GM19193 (cell line): ENCODE results near the gene SPATA3.

Experiments used
- POLR2A ChIP-seq: IDR thresholded peaks from 4 replicates; pipeline ENCODE4 v1.6.1; 2011; ENCODE audit not compliant: insufficient read depth, insufficient read length; ENCODE audit errors: extremely low read depth

Gene SPATA3

DNA sequence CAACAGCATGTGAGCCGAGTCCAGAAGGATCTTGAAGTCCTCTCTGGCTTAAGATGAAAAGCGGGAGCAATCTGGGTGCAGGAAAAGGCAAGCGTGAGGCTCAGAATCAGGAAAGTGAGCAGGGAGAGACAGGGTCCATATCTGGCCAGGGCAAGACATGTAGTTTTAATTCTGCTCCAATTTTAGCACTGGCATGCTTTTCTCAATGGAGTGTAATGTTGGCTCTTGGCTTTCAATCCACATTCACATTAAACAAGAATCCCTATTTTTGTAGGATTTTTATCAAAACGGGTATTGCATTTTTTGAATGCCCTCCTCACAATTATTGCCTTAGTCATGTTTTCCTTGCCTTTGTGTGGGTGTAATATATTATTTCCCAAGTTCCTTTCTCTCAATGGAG, 6.0 kb downstream of the SPATA3 start:
- no peak for TF ChIP-seq POLR2A

- no peak for TF ChIP-seq POLR2A
Observed at GRCh38 chr2:231002641-231003040, 6.7 kb downstream of the SPATA3 start.

DNA sequence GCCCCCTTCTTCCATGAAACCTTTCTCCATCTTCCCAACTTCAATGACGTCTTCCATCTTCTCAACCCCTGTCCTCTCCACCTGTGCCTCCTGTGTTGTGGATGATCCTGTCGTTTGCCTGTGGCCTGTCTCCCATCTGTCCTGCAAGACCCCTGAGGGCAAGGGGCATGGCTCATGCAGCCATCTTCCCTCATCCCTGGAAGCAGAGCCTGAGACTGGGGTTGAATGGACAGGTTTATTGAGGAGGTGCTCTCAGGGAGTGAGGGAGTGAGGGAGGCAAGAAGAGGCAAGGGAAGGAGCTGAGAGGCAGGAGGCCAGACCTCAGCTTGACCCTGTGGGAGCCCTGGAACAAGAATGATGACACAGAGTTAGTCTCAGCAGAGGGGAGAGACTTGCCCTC, 7.3 kb downstream of the SPATA3 start:
- no peak for TF ChIP-seq POLR2A

- TF ChIP-seq POLR2A, result no peak
Observed at GRCh38 chr2:231007286-231008098, 11.6 kb downstream of the SPATA3 start.

GRCh38 chr2:231008131-231008530, 12.2 kb downstream of the SPATA3 start:
- no peak for TF ChIP-seq POLR2A

DNA sequence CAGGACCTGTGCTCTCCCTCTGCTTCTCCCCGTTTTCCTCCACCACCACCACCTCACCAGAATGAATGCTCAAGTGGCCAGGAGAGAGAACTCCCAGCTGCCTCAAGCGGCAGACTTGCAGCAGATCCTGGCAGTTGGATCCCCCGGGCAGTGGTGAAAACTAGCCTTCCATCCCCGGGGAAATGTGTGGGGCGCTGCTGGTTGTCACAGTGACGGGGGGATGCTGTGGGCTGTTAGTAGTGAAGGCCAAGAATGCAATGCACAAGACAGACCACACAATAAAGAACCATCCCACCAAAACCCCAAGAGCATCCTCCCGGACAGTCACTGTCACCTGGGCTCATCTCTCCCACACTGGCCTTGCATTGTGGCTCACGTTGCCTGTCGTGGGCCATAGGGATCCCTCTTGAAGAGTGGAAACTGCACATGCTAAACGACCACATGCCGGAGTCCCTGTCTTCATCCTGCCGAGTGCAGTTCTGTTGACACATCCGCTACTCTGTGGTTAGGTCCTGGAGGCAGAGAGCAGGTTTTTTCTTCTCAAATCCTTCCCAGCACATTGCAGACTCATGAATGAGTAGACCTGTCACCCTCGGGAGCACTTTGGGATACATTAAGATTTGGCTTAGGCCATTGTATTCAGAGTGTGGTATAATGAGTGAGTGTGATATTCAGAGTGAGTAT, 13.5 kb downstream of the SPATA3 start:
- TF ChIP-seq POLR2A, result no peak

- no peak for TF ChIP-seq POLR2A
Observed at GRCh38 chr2:231010201-231010730, 14.3 kb downstream of the SPATA3 start.

GRCh38 chr2:231011526-231011925, 15.6 kb downstream of the SPATA3 start:
- TF ChIP-seq POLR2A, result no peak

GRCh38 chr2:231012463-231012862, 16.5 kb downstream of the SPATA3 start:
- no peak for TF ChIP-seq POLR2A

GRCh38 chr2:231013820-231014219, 17.9 kb downstream of the SPATA3 start:
- no peak for TF ChIP-seq POLR2A

DNA sequence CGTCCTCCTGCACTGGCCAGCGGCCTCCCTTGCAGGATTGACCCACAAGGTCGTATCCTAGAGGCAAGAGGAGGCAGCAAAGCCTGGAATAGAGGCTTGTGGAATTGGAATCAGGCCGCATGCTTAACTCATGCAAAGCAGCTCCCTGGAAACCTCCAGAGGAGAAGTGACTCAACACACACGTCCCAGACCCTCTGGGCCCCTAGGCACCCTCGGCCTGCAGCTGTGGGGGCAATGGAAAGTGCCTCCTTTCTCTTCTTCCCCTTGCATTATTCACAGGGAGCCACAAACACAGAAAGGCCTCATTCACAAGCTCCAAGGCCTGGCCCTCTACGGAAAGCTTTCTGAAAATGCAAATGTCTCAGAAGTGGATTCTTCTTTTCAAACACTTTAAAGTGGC, 19.6 kb downstream of the SPATA3 start:
- no peak for TF ChIP-seq POLR2A

- TF ChIP-seq POLR2A, result no peak
Observed at GRCh38 chr2:231015926-231016325, 20.0 kb downstream of the SPATA3 start.

DNA sequence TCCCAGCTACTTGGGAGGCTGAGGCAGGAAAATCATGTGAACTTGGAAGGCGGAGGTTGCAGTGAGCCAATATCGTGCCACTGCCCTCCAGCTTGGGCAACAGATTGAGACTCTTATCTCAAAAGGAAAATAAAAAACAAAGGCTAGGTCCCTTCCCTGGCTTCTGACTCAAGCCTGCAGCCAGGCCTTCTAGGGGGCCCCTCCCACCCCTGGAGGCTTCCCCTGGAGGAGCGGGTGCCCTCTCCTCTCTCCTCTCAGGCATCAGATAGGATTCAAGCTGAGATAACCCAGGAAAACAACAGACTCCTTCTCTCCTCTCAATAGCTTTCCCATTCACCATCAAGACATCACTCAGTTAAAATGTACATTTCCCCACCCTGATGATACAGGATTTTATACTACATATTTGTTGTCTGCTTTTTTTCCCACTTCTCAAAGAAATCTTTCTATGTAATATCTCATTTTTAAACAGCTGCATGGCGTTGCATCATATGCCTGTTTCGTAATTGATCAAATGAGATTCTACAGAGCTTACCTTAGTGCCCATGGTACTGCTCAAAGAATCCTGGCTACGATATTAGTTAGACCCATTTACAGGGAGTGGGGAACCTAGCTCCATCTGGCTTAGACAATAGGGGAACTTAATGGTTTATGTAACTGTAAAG, 20.8 kb downstream of the SPATA3 start:
- TF ChIP-seq POLR2A, result no peak

DNA sequence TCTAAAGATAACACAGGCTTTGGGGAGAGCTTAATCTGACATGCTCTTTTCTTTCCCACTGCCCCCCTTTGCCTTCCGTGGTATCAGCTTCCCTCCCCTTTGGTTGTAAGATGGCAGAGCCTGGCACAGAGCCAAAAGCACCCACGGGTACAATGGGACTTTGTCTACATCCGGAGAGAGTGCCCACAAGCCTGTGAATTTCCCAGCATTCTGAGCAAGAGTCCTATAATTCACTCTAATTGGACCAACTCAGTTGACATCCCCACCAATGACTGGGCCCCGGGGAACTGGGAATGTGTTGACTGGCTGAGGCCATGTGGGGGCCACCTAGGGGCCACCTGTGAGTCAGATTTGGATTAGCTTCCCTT, 21.3 kb downstream of the SPATA3 start:
- TF ChIP-seq POLR2A, result no peak

DNA sequence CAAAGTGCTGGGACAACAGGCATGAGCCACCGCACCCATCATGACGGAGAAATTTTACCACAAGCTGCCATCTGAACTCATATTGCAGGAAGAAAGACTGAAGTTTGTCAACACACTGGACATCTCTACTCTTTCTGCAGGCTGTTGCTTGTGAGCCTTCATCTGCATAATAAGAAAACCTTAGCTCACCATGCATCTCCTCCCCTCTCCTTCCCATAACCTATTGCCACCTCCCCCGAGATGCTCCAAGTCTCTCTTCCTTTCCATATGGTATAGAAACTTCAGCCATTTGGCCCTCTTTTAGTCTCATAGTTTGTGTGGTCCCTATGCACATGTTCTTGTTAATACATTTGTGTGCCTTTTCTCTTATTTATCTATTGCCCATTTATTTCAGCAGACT, 22.3 kb downstream of the SPATA3 start:
- TF ChIP-seq POLR2A, result no peak
